ENCODE measurements around the gene BIN2.

- no peak for TF ChIP-seq CTCF (IDR thresholded peaks at IDR 0.05)
- TF ChIP-seq POLR2AphosphoS5 (IDR thresholded peaks at IDR 0.05), result no peak
- TF ChIP-seq POLR2A (IDR thresholded peaks at IDR 0.05), result no peak
These were observed 535 bp downstream of the BIN2 start for GRCh38 chr12:51323317-51323960.
